Epithelial cell of proximal tubule (primary cell): ENCODE measurements around the gene GLIPR2. TPM values are rescaled to one million over a fixed set of nuclear protein-coding genes. Genes with fewer than 3 reads are reported as not detected.

Experiments used
- DNase-seq: peaks from one replicate; pipeline ENCODE4 v3.0.0-alpha.2; 2011; ENCODE audit warnings: low read depth
- H3K4me3 ChIP-seq: 2 replicates; pipeline ENCODE4 v1.5.1; 2011; ENCODE audit warnings: low read depth, mild to moderate bottlenecking, low read length
- total RNA-seq: library from RNA; depleted of rRNA; stranded (reverse); fragments of >200 nt; gene quantifications from 2 replicates; pipeline ENCODE4 v1.2.3, GENCODE V29; 2015
- TF ChIP-seq, protein P1 (sequence below): conservative IDR thresholded peaks from 2 replicates; pipeline ENCODE4 v1.5.1; 2012; ENCODE audit warnings: low read depth, mild to moderate bottlenecking, low read length

GLIPR2 gene
- total RNA-seq, 1 donor from 2014 or later = 42.7 TPM

DNA sequence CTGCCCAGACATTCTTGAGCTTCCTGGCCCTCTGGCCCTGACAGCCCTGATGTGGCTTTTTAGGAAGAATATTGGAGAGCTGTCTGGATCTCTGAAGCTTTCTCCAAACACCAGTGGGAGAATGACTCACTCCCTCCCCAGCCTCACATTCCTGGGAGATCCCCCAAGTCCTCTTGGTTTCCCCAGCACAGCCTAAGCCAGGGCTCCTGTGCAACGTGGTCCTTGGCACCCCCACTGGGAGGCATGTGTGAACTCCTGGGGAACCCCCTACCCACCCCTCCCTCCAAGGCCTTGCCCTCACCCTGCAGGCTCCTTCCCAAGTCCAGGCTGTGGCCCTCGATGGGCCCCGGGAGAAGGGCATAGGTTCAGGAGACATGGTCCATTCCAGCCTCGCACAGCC lies 12.7 kb downstream of the GLIPR2 start:
- TF ChIP-seq, protein P1, sequence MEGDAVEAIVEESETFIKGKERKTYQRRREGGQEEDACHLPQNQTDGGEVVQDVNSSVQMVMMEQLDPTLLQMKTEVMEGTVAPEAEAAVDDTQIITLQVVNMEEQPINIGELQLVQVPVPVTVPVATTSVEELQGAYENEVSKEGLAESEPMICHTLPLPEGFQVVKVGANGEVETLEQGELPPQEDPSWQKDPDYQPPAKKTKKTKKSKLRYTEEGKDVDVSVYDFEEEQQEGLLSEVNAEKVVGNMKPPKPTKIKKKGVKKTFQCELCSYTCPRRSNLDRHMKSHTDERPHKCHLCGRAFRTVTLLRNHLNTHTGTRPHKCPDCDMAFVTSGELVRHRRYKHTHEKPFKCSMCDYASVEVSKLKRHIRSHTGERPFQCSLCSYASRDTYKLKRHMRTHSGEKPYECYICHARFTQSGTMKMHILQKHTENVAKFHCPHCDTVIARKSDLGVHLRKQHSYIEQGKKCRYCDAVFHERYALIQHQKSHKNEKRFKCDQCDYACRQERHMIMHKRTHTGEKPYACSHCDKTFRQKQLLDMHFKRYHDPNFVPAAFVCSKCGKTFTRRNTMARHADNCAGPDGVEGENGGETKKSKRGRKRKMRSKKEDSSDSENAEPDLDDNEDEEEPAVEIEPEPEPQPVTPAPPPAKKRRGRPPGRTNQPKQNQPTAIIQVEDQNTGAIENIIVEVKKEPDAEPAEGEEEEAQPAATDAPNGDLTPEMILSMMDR = no peak
- no peak overlapping the region for H3K4me3 ChIP-seq
- peak; percentile 48 for DNase-seq

DNA sequence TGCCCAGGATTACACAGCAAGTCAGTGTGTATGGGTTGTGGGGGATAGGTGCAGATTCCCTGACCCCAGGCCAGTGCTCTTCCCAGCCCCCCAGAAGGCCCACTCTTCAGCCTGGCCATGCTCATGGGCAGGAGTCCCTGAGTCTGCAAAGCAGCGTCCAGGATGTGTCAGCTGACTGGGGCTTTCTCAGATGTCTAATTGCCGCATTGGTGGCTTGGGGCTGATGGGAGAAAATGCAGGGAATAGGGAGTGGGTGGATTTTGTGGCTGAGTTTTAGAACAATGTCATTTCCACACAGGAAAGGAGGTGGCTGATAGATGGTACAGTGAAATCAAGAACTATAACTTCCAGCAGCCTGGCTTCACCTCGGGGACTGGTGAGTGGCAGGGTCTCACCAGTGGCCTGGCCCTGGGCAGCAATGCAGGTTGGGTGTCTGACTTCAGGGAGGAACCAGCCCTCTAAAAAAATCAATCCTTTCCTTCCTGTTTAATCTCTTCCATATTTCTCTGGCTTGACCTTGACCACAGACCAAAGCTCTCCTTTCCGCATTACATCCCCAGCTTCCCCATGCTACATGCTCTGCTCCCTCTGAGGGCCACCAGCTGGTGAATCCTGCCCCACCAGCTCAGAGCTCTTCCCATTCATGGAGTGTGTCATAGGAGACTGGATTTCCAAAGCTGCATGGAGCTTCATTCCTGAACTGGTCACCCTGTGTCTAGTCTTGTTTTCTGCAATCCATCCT lies 14.2 kb downstream of the GLIPR2 start:
- H3K4me3 ChIP-seq = no peak overlapping the region
- TF ChIP-seq, protein P1 = no peak
- no peak for DNase-seq

DNA sequence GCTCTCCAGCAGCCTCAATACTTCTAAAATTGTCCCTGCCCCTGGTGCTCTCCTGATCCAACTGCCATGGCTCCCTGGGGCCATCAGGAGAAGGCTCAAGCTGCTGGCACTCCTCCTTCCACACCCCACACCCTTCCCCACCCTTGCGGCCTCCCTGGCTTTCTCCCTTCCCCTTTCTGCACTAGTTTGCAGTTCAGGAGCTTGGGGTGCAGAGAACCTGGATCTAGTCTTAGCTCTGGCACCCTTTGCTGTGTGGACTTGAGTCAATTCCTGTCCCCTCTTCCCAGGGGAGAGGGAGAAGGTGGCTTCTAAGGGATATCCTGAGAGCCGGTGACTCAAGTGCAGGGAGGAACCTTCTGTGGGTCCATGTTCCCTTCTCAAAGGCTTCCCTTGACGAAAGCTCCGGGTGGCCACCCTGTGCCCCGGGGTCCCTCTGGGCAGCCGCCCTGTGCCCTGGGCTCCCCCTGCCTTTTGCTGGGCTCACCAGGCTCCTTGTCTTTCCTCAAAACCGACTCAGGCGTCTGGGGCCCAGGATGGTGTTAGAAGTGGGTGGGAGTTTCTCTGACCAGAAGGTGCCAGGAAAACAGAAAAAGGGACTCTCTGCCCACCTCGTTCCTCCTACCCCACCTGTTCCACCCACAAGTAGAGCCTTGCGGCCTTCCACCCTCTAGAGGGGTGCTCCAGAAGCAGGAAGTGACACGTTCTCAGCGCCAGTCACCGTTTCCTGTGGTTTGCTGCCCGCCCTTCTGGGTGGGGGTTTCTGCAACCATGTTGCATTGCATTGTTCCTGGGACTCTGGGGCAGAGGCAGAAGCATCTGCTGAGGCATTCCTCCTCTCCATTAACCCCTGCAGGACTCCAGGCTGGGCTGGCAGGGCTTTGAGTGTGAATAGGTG lies 15.0 kb downstream of the GLIPR2 start:
- TF ChIP-seq, protein P1 = no peak
- DNase-seq = no peak
- no peak overlapping the region for H3K4me3 ChIP-seq

DNA sequence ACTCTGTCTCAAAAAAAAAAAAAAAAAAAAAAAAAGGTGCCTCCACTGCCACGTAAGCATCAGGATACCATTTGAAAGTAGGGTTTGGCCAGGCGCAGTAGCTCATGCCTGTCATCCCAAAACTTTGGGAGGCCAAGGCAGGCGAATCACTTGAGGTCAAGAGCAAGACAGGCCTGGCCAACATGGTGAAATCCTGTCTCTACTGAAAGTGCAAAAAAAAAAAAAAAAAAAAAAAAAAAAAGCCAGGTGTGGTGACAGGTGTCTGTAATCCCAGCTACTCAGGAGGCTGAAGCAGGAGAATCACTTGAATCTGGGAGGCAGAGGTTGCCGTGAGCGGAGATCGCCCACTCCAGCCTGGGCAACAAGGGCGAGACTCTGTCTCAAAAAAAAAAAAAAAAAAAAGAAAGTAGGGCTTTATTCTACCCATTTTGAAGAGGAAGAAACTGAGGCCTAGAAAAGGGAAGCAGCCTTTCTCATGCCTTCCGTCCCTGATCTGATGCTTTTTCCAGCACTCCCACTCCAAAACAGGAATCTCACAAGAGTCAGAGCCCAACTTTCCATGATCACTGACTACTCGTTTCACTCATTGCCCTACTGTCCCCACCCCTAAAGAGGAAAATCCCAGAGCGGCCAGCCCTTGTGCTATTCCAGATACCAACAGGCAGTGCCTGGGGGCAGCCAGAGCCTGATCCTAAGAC lies 16.4 kb downstream of the GLIPR2 start:
- no peak for DNase-seq
- TF ChIP-seq, protein P1 = no peak
- no peak overlapping the region for H3K4me3 ChIP-seq

DNA sequence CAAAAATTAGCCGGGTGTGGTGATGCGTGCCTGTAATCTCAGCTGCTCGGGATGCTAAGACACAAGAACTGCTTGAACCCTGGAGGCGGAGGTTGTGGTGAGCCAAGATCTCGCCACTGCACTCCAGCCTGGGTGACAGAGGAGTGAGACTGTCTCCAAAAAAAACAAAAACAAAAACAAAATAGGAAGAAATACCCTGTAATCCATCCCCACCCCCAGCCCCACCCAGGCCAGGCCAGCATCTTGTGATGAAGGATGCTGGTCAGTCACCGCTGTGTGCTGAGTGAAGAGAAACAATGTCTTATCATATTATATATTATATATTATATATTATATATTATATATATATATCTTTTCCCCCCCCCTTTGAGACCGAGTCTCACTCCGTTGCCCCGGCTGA lies 17.2 kb downstream of the GLIPR2 start:
- DNase-seq = no peak
- TF ChIP-seq, protein P1 = no peak

DNA sequence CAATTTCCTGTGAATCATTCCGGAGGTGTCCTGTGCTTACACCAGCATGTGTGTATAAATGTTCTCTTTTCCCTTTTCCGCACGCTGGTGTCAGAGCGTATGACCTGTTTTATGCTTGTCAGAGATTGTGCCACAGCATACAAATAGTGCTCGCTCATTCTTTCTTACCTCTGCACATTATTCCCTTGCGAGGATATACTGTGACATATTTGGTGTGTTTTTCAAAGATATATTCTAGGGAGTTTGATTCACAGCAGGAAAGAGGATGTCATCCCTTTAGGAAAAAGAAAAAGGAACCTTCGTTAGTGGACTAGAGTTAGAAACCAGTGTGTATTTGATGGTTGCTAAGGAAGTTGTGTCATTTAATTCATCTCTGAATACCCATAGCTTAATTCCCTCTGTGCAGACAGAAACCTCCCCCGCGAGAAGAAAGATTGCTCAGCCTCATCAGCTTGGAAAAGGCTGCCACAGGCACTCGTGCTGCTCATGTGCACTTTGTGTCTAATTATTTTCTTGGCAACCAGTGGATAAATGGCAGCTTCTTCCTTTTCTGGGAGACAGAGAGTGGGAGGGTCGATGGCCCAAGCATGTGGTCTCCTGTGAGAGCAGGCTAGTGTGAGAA lies 17.9 kb downstream of the GLIPR2 start:
- TF ChIP-seq, protein P1 = no peak
- DNase-seq = peak; percentile 40
- no peak overlapping the region for H3K4me3 ChIP-seq

More for the DNA sequence above, 17.2 kb downstream of the GLIPR2 start:
- no peak overlapping the region for H3K4me3 ChIP-seq
